ENCODE results near the gene ASTN2.

The ASTN2 gene

DNA sequence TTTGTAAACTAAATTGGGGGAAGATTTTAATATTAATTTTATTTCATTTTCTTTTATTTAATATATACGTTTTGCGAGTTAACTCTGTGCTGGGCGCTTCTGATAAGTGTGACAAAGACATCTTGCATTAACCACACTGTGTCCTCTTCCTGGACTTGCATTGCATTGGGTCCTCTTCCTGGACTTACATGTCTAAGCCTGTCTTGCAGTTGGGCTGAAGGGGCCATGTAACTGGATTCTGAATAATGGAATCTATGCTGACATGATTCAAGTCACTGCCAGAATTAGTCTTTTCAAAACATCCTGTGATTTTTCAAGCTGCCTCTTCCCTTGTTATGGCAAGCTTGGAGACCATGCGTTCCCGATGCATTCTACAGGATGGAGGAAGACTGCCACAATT lies 605.2 kb downstream of the ASTN2 start:
- in situ Hi-C loops (cut with MboI; ENCODE audit: low pct_unique_long_range_greater_than_20kb, low sequenced_read_pairs, unreplicated experiment), result no loop called here
- DNase-seq (ENCODE audit: low spot score), result no peak
- TF ChIP-seq, protein P1, sequence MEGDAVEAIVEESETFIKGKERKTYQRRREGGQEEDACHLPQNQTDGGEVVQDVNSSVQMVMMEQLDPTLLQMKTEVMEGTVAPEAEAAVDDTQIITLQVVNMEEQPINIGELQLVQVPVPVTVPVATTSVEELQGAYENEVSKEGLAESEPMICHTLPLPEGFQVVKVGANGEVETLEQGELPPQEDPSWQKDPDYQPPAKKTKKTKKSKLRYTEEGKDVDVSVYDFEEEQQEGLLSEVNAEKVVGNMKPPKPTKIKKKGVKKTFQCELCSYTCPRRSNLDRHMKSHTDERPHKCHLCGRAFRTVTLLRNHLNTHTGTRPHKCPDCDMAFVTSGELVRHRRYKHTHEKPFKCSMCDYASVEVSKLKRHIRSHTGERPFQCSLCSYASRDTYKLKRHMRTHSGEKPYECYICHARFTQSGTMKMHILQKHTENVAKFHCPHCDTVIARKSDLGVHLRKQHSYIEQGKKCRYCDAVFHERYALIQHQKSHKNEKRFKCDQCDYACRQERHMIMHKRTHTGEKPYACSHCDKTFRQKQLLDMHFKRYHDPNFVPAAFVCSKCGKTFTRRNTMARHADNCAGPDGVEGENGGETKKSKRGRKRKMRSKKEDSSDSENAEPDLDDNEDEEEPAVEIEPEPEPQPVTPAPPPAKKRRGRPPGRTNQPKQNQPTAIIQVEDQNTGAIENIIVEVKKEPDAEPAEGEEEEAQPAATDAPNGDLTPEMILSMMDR (IDR thresholded peaks at IDR 0.05; ENCODE audit: extremely low read depth, insufficient read depth, missing control alignments), result no peak

DNA sequence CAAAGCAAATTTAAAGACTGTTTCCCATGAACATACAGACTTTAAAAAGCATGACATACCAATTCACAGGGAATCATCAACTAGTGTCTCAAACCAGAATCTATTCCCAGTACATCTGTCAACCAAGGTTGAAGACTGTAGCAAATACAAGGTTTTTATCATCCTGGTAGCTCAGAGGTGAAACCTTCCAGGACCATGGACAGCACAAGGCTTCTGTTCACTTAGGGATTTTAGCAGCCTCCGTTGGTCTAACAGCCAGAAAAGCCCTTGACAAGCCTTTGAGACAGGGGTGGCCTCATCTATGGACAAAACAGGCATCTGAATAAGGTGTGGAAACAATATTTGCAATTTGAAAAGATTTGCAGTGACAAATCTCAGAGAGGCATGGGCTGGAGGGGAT lies 608.8 kb downstream of the ASTN2 start:
- in situ Hi-C loops (cut with MboI; ENCODE audit: low pct_unique_long_range_greater_than_20kb, low sequenced_read_pairs, unreplicated experiment), result no loop called here
- no peak for DNase-seq (ENCODE audit: low spot score)
- TF ChIP-seq, protein P1 (IDR thresholded peaks at IDR 0.05; ENCODE audit: extremely low read depth, insufficient read depth, missing control alignments), result no peak

DNA sequence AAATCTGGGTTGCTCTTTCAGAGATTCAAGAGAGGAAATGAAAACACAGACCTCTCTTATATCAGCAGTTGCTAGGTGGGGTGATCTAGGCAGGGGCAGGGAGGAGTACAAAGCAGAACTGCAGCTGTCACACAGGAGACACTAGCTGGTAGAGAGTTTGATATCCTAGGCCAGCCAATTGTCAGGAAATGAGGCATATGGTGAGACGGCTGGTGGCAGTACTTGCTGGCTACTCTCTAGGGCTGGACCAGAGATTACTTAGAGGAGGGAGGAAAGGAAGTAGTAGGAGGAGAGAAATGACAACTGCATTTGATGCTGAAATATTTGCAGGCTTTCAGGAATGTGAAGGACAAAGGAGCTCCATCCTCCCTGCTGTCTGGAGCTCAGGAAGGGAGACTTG lies 614.0 kb downstream of the ASTN2 start:
- in situ Hi-C loops (cut with MboI; ENCODE audit: low pct_unique_long_range_greater_than_20kb, low sequenced_read_pairs, unreplicated experiment), result no loop called here
- TF ChIP-seq, protein P1 (IDR thresholded peaks at IDR 0.05; ENCODE audit: extremely low read depth, insufficient read depth, missing control alignments), result no peak
- DNase-seq (ENCODE audit: low spot score), result peak; percentile 31

DNA sequence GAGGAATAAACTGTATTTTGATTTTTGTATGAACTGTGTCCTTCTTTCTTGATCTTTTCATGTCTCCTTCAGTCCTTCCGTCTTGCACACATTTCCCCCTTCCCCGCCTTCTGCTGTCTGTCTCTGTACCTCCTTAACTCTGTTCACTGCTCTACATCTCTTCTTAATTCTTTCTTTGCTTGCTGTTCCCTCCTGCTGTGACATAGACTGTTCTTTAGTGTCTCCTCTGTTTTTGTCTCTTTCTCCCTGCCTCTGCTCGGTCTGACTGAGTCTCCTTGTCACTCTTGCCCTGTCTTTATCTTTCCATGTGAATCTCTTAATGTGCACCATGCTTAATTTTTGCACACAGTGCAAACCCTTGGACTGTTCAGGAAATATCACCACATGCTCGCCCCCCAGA lies 614.8 kb downstream of the ASTN2 start:
- in situ Hi-C loops (cut with MboI; ENCODE audit: low pct_unique_long_range_greater_than_20kb, low sequenced_read_pairs, unreplicated experiment), result no loop called here
- TF ChIP-seq, protein P1 (IDR thresholded peaks at IDR 0.05; ENCODE audit: extremely low read depth, insufficient read depth, missing control alignments), result no peak
- DNase-seq (ENCODE audit: low spot score), result no peak

DNA sequence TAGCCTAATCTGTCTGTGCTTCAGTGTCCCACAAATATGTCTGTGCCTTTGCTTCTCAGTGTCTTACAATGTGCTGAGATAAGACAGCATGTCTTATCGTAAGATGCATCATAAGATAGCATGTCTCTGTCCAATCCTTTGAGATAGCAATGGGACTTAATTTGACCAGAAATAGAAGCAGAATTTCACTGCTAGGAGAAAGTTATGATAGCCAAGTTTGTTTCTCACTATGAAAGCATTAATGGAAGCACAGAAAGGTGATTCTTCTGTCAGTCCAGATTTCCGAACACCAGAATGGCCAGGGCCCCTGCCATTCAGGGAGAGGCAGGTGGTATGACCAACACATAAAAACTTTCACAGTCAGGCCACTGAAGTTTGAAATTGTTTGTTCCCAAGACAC lies 616.3 kb downstream of the ASTN2 start:
- in situ Hi-C loops (cut with MboI; ENCODE audit: low pct_unique_long_range_greater_than_20kb, low sequenced_read_pairs, unreplicated experiment), result no loop called here
- DNase-seq (ENCODE audit: low spot score), result no peak
- TF ChIP-seq, protein P1 (IDR thresholded peaks at IDR 0.05; ENCODE audit: extremely low read depth, insufficient read depth, missing control alignments), result no peak

DNA sequence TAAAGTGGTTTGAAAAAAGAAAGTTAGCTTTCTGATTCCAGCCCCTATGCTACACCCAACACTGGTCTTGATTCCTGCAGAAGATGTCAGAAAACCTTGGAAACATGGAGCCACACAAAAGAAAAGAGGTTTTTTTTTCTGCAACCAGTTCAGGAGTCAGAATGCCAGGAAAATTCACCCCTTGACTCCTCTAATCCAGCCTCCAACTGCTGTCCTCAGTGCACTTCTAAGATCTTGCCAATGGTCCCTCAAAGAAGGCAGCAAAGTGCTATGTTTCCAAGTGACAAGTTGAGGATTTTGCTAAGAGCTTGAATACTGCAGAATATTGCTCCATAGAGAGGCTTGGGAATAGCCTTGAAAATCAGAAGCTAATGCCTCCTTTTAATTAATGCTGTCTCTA lies 617.6 kb downstream of the ASTN2 start:
- no peak for DNase-seq (ENCODE audit: low spot score)
- TF ChIP-seq, protein P1 (IDR thresholded peaks at IDR 0.05; ENCODE audit: extremely low read depth, insufficient read depth, missing control alignments), result no peak
- in situ Hi-C loops (cut with MboI; ENCODE audit: low pct_unique_long_range_greater_than_20kb, low sequenced_read_pairs, unreplicated experiment), result no loop called here

DNA sequence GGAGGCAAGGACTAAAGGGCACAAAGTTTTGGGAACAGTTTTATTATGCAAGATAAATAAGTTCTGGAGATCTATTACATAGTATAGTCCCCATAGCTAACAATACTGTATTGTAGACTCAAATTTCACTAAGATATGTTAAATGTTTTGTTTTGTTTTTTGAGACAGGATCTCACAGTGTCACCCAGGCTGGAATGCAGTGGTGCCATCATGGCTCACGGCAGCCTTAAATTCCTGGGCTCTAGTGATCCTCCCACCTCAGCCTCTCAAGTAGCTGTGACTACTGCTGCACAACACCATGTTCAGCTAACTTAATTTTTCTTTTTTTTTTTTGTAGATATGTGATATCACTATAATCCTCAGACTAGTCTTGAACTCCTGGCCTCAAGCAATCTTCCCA lies 618.2 kb downstream of the ASTN2 start:
- in situ Hi-C loops (cut with MboI; ENCODE audit: low pct_unique_long_range_greater_than_20kb, low sequenced_read_pairs, unreplicated experiment), result no loop called here
- TF ChIP-seq, protein P1 (IDR thresholded peaks at IDR 0.05; ENCODE audit: extremely low read depth, insufficient read depth, missing control alignments), result no peak
- DNase-seq (ENCODE audit: low spot score), result no peak

Measured in GM13977 (cell line).